NCI-H510A treated with DMSO at 0.1 percent for 48 hours (cell line): ENCODE data around the gene DNAJC2.
"Not testable (repeated sequence)": the region's sequence is repeated elsewhere in the genome, so short reads cannot be mapped to it uniquely, and the experiment has no call there.

Experiments used
- DNase-seq: peaks from one replicate; lab custom pipeline; 2025; lab: John Stamatoyannopoulos, UW

Gene DNAJC2

DNA sequence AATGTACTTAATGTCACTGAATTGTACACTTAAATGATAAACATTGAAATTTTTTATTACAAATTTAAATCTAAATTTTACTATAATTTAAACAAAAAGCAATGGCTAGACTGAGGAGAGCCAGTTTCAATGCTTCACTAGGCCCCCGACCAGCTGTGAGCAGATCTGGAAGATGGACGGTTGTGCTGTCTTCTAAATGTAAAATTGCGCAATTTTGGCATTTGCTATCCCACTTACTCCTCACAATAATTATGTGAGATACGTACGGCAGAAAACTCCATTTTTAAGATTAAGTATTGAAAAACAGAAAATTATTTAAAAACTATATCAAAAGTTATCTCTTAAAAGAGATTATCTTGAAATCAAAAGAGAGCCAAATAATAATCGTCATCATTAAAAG, 71.2 kb downstream of the DNAJC2 start:
- DNase-seq, result not testable (repeated sequence)

DNA sequence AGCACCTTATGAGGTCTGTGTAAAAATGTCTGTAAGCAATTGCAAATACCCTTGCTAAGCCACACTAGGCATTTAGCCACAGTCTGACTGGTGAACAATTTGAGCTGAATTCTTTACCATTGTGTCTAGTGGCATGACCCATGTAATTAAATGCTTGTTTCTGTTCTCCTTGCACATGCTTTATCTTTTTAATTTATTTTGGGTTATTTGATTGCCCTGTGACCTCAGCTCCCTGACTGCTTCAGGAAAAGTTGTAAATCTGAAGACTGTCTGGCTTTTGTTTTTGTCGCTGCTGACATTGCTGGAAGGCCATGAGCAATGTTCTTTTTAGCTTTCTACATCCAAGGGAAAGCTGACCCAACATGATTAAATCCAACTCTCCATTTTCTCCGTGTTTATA, 78.3 kb downstream of the DNAJC2 start:
- not testable (repeated sequence) for DNase-seq

DNA sequence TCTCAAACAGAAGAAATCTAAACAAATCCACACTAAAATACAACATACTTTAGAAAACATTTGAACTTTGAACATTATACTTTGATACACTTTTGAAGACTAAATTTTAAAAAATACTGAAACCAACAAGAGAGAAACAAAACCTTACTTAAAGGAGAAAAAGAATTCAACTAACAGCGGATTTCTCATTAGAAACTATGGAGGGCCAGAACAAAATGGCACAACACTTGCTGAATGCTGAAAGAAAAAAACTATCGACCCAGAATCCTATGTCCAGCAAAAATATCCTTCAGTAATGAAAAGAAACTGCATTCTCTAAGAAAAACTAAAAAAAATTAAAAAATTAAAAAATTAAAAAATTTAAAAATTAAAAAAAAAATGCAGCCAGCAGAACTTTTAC, 80.5 kb downstream of the DNAJC2 start:
- DNase-seq, result not testable (repeated sequence)
